ENCODE results near the gene TMEM178A.

TMEM178A gene

GRCh38 chr2:39696101-39696553 is 30.4 kb downstream of the TMEM178A start:
- no peak for TF ChIP-seq Cebpa-rat (IDR thresholded peaks at IDR 0.05)
- Histone ChIP-seq H3K4me3 (no peak overlapping the region), H3K9me3 (replicated peaks in 1 of 11) (peaks cover 8 to 23% (median 15%) of the 10 kb centered on the region in 11 experiments; a peak in 21 of 22 replicates), H3K36me3 (no peaks in the 10 kb centered on the region), H3K9ac (no peak overlapping the region), H3K27me3 (no peaks in the 10 kb centered on the region), H4K20me1 (no peaks in the 10 kb centered on the region), H3K27ac (no peak overlapping the region), H3K4me1 (no peaks in the 10 kb centered on the region), H3K4me2 (no peak overlapping the region)

- Histone ChIP-seq H3K4me3 (no peak overlapping the region), H3K4me1 (no peaks in the 10 kb centered on the region), H4K20me1 (no peaks in the 10 kb centered on the region)
Observed at GRCh38 chr2:39696838-39697237, 31.1 kb downstream of the TMEM178A start.

GRCh38 chr2:39697454-39697853 is 31.7 kb downstream of the TMEM178A start:
- H3K4me3 ChIP-seq: no peak overlapping the region
- no peaks in the 10 kb centered on the region for H3K4me1 ChIP-seq
- no peak overlapping the region for H3K4me2 ChIP-seq
- H3K36me3 ChIP-seq: no peaks in the 10 kb centered on the region
- no peaks in the 10 kb centered on the region for H4K20me1 ChIP-seq
- no peak for TF ChIP-seq Cebpa-rat (IDR thresholded peaks at IDR 0.05)
- H3K9ac ChIP-seq: no peak overlapping the region
- no peaks in the 10 kb centered on the region for H3K27me3 ChIP-seq
- H3K27ac ChIP-seq: no peak overlapping the region
- H3K9me3 ChIP-seq (replicated peaks in 1 of 11): peaks cover 22 to 34% (median 29%) of the 10 kb centered on the region in 11 experiments

More at GRCh38 chr2:39696838-39697237, 31.1 kb downstream of the TMEM178A start:
- no peak overlapping the region for H3K9ac ChIP-seq
- no peaks in the 10 kb centered on the region for H3K36me3 ChIP-seq
- H3K27ac ChIP-seq: no peak overlapping the region
- H3K9me3 ChIP-seq (replicated peaks in 1 of 11): peaks cover 15 to 28% (median 22%) of the 10 kb centered on the region in 11 experiments
- no peak overlapping the region for H3K4me2 ChIP-seq
- H3K27me3 ChIP-seq: no peaks in the 10 kb centered on the region
- no peak for TF ChIP-seq Cebpa-rat (IDR thresholded peaks at IDR 0.05)

GRCh38 chr2:39701137-39701536 is 35.4 kb downstream of the TMEM178A start:
- H3K4me1 ChIP-seq: no peaks in the 10 kb centered on the region; a peak in 1 of 20 replicates
- H3K4me2 ChIP-seq: no peak overlapping the region
- no peak overlapping the region for H3K9ac ChIP-seq
- H3K36me3 ChIP-seq: no peaks in the 10 kb centered on the region
- no peak overlapping the region for H3K27ac ChIP-seq
- peaks cover 25 to 42% (median 33%) of the 10 kb centered on the region in 11 experiments for H3K9me3 ChIP-seq (replicated peaks in 1 of 11)
- H4K20me1 ChIP-seq: no peaks in the 10 kb centered on the region
- TF ChIP-seq Cebpa-rat (IDR thresholded peaks at IDR 0.05): no peak
- no peaks in the 10 kb centered on the region for H3K27me3 ChIP-seq
- no peak overlapping the region for H3K4me3 ChIP-seq

GRCh38 chr2:39703181-39703872 is 37.6 kb downstream of the TMEM178A start:
- H3K4me1 ChIP-seq: no peaks in the 10 kb centered on the region; a peak in 1 of 20 replicates
- peaks cover 25 to 48% (median 37%) of the 10 kb centered on the region in 11 experiments for H3K9me3 ChIP-seq (replicated peaks in 1 of 11)

GRCh38 chr2:39704540-39704939 is 38.8 kb downstream of the TMEM178A start:
- H3K4me1 ChIP-seq: no peaks in the 10 kb centered on the region; a peak in 1 of 20 replicates
- H3K9ac ChIP-seq: no peak overlapping the region
- no peak overlapping the region for H3K4me3 ChIP-seq
- no peaks in the 10 kb centered on the region for H3K27me3 ChIP-seq
- no peak for TF ChIP-seq Cebpa-rat (IDR thresholded peaks at IDR 0.05)
- peaks cover 22 to 54% (median 37%) of the 10 kb centered on the region in 11 experiments for H3K9me3 ChIP-seq (replicated peaks in 1 of 11)
- H4K20me1 ChIP-seq: no peaks in the 10 kb centered on the region
- no peak overlapping the region for H3K27ac ChIP-seq
- H3K36me3 ChIP-seq: no peaks in the 10 kb centered on the region
- no peak overlapping the region for H3K4me2 ChIP-seq

More at GRCh38 chr2:39703181-39703872, 37.6 kb downstream of the TMEM178A start:
- Histone ChIP-seq H4K20me1 (no peaks in the 10 kb centered on the region), H3K4me3 (no peak overlapping the region), H3K27me3 (no peaks in the 10 kb centered on the region), H3K36me3 (no peaks in the 10 kb centered on the region), H3K27ac (no peak overlapping the region), H3K4me2 (no peak overlapping the region), H3K9ac (no peak overlapping the region)
- no peak for TF ChIP-seq Cebpa-rat (IDR thresholded peaks at IDR 0.05)

- no peaks in the 10 kb centered on the region for H3K27me3 ChIP-seq
- H4K20me1 ChIP-seq: no peaks in the 10 kb centered on the region
- H3K36me3 ChIP-seq: no peaks in the 10 kb centered on the region
- no peak for TF ChIP-seq Cebpa-rat (IDR thresholded peaks at IDR 0.05)
- no peak overlapping the region for H3K9ac ChIP-seq
- H3K27ac ChIP-seq: no peak overlapping the region
- H3K4me2 ChIP-seq: no peak overlapping the region
- no peak overlapping the region for H3K4me3 ChIP-seq
- H3K4me1 ChIP-seq: no peaks in the 10 kb centered on the region; a peak in 1 of 20 replicates
- H3K9me3 ChIP-seq (replicated peaks in 1 of 11): peaks cover 21 to 45% (median 30%) of the 10 kb centered on the region in 11 experiments
Observed at GRCh38 chr2:39705638-39706037, 39.9 kb downstream of the TMEM178A start.

GRCh38 chr2:39706312-39706711 is 40.6 kb downstream of the TMEM178A start:
- Histone ChIP-seq H3K36me3 (no peaks in the 10 kb centered on the region), H3K9ac (no peak overlapping the region), H3K9me3 (replicated peaks in 1 of 11) (peaks cover 15 to 38% (median 23%) of the 10 kb centered on the region in 11 experiments), H3K27me3 (no peaks in the 10 kb centered on the region), H4K20me1 (no peaks in the 10 kb centered on the region), H3K4me3 (no peak overlapping the region), H3K4me2 (no peak overlapping the region), H3K27ac (no peak overlapping the region), H3K4me1 (no peaks in the 10 kb centered on the region; a peak in 1 of 20 replicates)
- TF ChIP-seq Cebpa-rat (IDR thresholded peaks at IDR 0.05): no peak

- Histone ChIP-seq H3K27me3 (no peaks in the 10 kb centered on the region), H3K9ac (no peak overlapping the region), H3K4me2 (no peak overlapping the region), H3K27ac (no peak overlapping the region), H3K4me1 (no peaks in the 10 kb centered on the region; a peak in 1 of 20 replicates), H3K9me3 (replicated peaks in 1 of 11) (peaks cover 8 to 32% (median 17%) of the 10 kb centered on the region in 11 experiments), H3K36me3 (no peaks in the 10 kb centered on the region), H4K20me1 (no peaks in the 10 kb centered on the region), H3K4me3 (no peak overlapping the region)
- no peak for TF ChIP-seq Cebpa-rat (IDR thresholded peaks at IDR 0.05)
Observed at GRCh38 chr2:39706945-39707344, 41.2 kb downstream of the TMEM178A start.

- H3K9ac ChIP-seq: no peak overlapping the region
- H3K36me3 ChIP-seq: no peaks in the 10 kb centered on the region
- H3K4me1 ChIP-seq: no peaks in the 10 kb centered on the region; a peak in 1 of 20 replicates
- no peak overlapping the region for H3K27ac ChIP-seq
- H3K4me2 ChIP-seq: no peak overlapping the region
- H3K9me3 ChIP-seq (replicated peaks in 1 of 11): peaks cover 0 to 22% (median 6%) of the 10 kb centered on the region in 11 experiments; a peak in 13 of 22 replicates
- no peak overlapping the region for H3K4me3 ChIP-seq
- no peaks in the 10 kb centered on the region for H3K27me3 ChIP-seq
- TF ChIP-seq Cebpa-rat (IDR thresholded peaks at IDR 0.05): no peak
- H4K20me1 ChIP-seq: no peaks in the 10 kb centered on the region
Observed at GRCh38 chr2:39708003-39708402, 42.3 kb downstream of the TMEM178A start.

Data from BLaER1 treated with 17β-estradiol and CSF1 and Interleukin-3, amounts not matched to agents 10 nM and 100 nM (cell line).